CD4-positive, alpha-beta memory T cell (primary cell): Measurements from ENCODE around the gene AMPD3. TPM values are rescaled to one million over a fixed set of nuclear protein-coding genes. Genes with fewer than 3 reads are reported as not detected.
"Not testable (repeated sequence)": the region's sequence is repeated elsewhere in the genome, so short reads cannot be mapped to it uniquely, and the experiment has no call there.

Experiments
- CTCF ChIA-PET: fragments of 350-600 bp; sonication (Branson Sonifier 250); formaldehyde crosslinking; loops from one replicate; lab custom pipeline; 2021; ENCODE audit warnings: inconsistent platforms; ENCODE audit not compliant: partially characterized antibody; lab: Charles Lee
- POLR2A ChIA-PET: fragments of 350-600 bp; sonication (Branson Sonifier 250); formaldehyde crosslinking; loops from one replicate; lab custom pipeline; 2021; ENCODE audit not compliant: partially characterized antibody; lab: Charles Lee
- DNase-seq, 5 donors: peaks; one replicate each; pipeline versions ENCODE4 v3.0.0 to v3.0.0-alpha.2; 2020 to 2022; ENCODE audit warnings: mixed read lengths in 1 of 5
- H3K27ac ChIP-seq: one replicate; pipeline ENCODE4 v1.7.0; 2013; ENCODE audit warnings: low read depth, low read length
- H3K27me3 ChIP-seq: 2 replicates; pipeline ENCODE4 v1.7.0; 2013; ENCODE audit warnings: mild to moderate bottlenecking, low read length, moderate library complexity; ENCODE audit not compliant: insufficient read depth
- H3K36me3 ChIP-seq: 2 replicates; pipeline ENCODE4 v1.7.0; 2013; ENCODE audit warnings: mild to moderate bottlenecking, low read length, moderate library complexity; ENCODE audit not compliant: insufficient read depth
- H3K4me1 ChIP-seq: 2 replicates; pipeline ENCODE4 v1.7.0; 2013; ENCODE audit warnings: mild to moderate bottlenecking, low read length, moderate library complexity; ENCODE audit not compliant: insufficient read depth
- H3K4me3 ChIP-seq, 2 donors: one replicate each; pipeline ENCODE4 v1.7.0; 2013; ENCODE audit warnings: low read length in 2 of 2, mild to moderate bottlenecking in 1 of 2
- H3K9me3 ChIP-seq, 2 donors: one replicate each; pipeline ENCODE4 v1.7.0; 2013; ENCODE audit warnings: low read length in 2 of 2, control low read depth in 1 of 2; ENCODE audit not compliant: control insufficient read depth in 1 of 2
- H3K27ac Mint-ChIP-seq, 7 donors: one replicate each; pipeline ENCODE4 v1.8.0; 2020 to 2021; ENCODE audit warnings: mixed read lengths in 7 of 7, mild to moderate bottlenecking in 6 of 7, inconsistent platforms in 3 of 7, moderate library complexity in 3 of 7
- H3K27me3 Mint-ChIP-seq, 2 donors: one replicate each; pipeline ENCODE4 v1.8.0; 2020 to 2021; ENCODE audit warnings: mixed read lengths in 2 of 2
- H3K36me3 Mint-ChIP-seq, 2 donors: one replicate each; pipeline ENCODE4 v1.8.0; 2020 to 2021; ENCODE audit warnings: mixed read lengths in 2 of 2, inconsistent platforms in 1 of 2, mild to moderate bottlenecking in 1 of 2
- H3K4me1 Mint-ChIP-seq, 4 donors: one replicate each; pipeline ENCODE4 v1.8.0; 2020 to 2021; ENCODE audit warnings: mixed read lengths in 4 of 4, mild to moderate bottlenecking in 1 of 4
- H3K4me3 Mint-ChIP-seq, 8 donors: one replicate each; pipeline ENCODE4 v1.8.0; 2020 to 2021; ENCODE audit warnings: mixed read lengths in 8 of 8, mild to moderate bottlenecking in 7 of 8, moderate library complexity in 6 of 8, inconsistent platforms in 3 of 8
- H3K9me3 Mint-ChIP-seq, 8 donors: one replicate each; pipeline ENCODE4 v1.8.0; 2020 to 2021; ENCODE audit warnings: mixed read lengths in 8 of 8, mild to moderate bottlenecking in 5 of 8, inconsistent platforms in 3 of 8, moderate library complexity in 1 of 8
- intact Hi-C: fragments of 100-400 bp; cut with micrococcal nuclease; formaldehyde crosslinking; loops from one replicate; pipeline ENCODE4 v1.15.1; 2023
- polyA plus RNA-seq, 2 donors: library from polyadenylated mRNA; unstranded; fragments of 300-500 nt; fragmentation: Illumina TruSeq; gene quantifications; one replicate each; pipeline ENCODE4 v1.2.3, GENCODE V29; 2021
- total RNA-seq, 2 experiments: library from RNA; stranded (reverse); gene quantifications; one replicate each; pipeline ENCODE4 v1.2.3, GENCODE V29; 2021

The AMPD3 gene
- total and polyA plus RNA-seq, 4 experiments from 2014 or later = 10.9 to 43.4 (median 30.1) TPM

DNA sequence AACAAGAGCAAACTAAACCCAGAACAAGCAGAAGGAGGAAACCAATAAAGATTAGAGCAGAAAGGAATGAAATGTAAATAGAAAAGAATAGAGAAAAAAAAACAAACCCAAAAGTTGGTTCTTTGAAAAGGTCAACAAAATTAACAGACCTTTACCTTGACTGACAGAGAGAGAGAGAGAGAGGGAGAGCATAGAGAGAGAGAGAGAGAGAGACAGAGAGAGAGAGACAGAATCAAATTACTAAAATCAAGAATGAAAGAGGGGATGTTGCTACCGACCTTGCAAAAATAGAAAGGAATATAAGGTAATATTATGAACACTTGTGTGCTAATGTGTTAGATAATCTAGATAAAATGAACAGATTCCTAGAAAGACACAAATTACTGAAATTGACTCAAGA lies 22.6 kb upstream of the AMPD3 start:
- Histone ChIP-seq H3K9me3 (no peaks in the 10 kb centered on the region), H3K4me3 (no peak overlapping the region), H3K36me3 (no peaks in the 10 kb centered on the region), H3K27ac (no peak overlapping the region), H3K4me1 (no peaks in the 10 kb centered on the region), H3K27me3 (peaks cover 5% of the 10 kb centered on the region)
- no peaks in the 10 kb centered on the region for H3K4me1 Mint-ChIP-seq
- no peak overlapping the region for H3K4me3 Mint-ChIP-seq
- no peaks in the 10 kb centered on the region for H3K36me3 Mint-ChIP-seq
- DNase-seq = no peak
- H3K27ac Mint-ChIP-seq = peak overlapping the region in 2 of 7 donors; percentile 63 to 75
- ChIA-PET CTCF (no interaction called here), POLR2A (no interaction called here)
- H3K27me3 Mint-ChIP-seq = peaks cover 7 to 9% of the 10 kb centered on the region in 2 donors
- intact Hi-C loops = no loop called here
- peaks cover 0 to 13% (median 5%) of the 10 kb centered on the region in 8 donors for H3K9me3 Mint-ChIP-seq

DNA sequence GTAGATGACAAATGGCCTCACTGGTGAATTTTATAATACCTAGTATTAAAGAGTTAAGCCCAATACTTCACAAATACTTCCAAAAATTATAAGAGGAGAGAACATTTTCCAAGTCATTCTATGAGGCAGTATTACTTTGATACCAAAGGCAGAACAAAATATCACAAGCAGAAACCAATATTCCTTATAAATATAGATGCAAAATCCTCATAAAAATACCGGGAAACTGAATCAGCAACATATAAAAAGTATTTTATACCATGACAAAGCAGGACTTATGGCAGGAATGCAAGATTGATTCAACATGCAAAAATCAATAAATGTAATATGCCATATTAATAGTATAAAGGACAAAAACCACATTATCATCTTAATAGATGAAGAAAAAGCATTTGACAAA lies 22.1 kb upstream of the AMPD3 start:
- Histone ChIP-seq H3K9me3 (no peaks in the 10 kb centered on the region), H3K27me3 (peaks cover under 1% of the 10 kb centered on the region), H3K4me1 (no peaks in the 10 kb centered on the region), H3K27ac (no peak overlapping the region), H3K4me3 (no peak overlapping the region), H3K36me3 (no peaks in the 10 kb centered on the region)
- Mint-ChIP-seq H3K36me3 (no peaks in the 10 kb centered on the region), H3K9me3 (peaks cover 0 to 13% (median 5%) of the 10 kb centered on the region in 8 donors), H3K27me3 (peaks cover 7 to 9% of the 10 kb centered on the region in 2 donors), H3K27ac (no peak overlapping the region), H3K4me1 (no peaks in the 10 kb centered on the region), H3K4me3 (no peak overlapping the region)
- no peak for DNase-seq
- ChIA-PET CTCF (no interaction called here), POLR2A (no interaction called here)
- intact Hi-C loops = no loop called here

DNA sequence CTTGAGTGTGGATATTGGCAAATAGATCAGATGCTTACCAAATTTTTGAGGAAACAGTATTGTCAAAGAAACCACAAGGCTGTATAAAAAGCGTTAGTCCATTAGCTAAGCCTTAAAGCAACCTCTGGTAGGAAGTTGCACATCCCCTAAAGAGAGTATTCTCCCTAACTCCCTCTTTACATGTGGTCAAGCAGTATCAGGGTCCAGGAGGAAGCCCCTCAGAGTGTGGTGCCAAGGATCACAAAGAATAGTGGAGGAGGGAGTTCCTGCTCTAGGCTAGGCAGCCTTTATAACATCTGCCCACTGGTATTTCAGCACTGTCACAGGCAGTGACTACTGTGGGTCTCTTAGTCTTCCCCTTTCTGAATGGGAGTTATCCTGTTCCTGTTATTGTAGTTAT lies 18.8 kb upstream of the AMPD3 start:
- ChIA-PET POLR2A (no interaction called here), CTCF (interaction anchor here (1.9 to 2.0 kb wide), 2 partner anchors 20 to 104 kb away, joined by 5 to 6 read pairs; no protein-coding TSS in a partner anchor)
- H3K9me3 ChIP-seq = no peaks in the 10 kb centered on the region
- no peaks in the 10 kb centered on the region for H3K36me3 ChIP-seq
- H3K27me3 ChIP-seq = no peaks in the 10 kb centered on the region
- intact Hi-C loops = no loop called here
- peaks cover 0 to 9% (median 2%) of the 10 kb centered on the region in 4 donors for H3K4me1 Mint-ChIP-seq
- no peak overlapping the region for H3K4me3 Mint-ChIP-seq
- H3K27ac Mint-ChIP-seq = no peak overlapping the region
- H3K4me1 ChIP-seq = no peaks in the 10 kb centered on the region
- H3K36me3 Mint-ChIP-seq = no peaks in the 10 kb centered on the region
- DNase-seq = no peak
- H3K27ac ChIP-seq = no peak overlapping the region
- H3K4me3 ChIP-seq = no peak overlapping the region
- H3K9me3 Mint-ChIP-seq = peaks cover 0 to 13% (median 4%) of the 10 kb centered on the region in 8 donors
- H3K27me3 Mint-ChIP-seq = peaks cover 0 to 3% of the 10 kb centered on the region in 2 donors

DNA sequence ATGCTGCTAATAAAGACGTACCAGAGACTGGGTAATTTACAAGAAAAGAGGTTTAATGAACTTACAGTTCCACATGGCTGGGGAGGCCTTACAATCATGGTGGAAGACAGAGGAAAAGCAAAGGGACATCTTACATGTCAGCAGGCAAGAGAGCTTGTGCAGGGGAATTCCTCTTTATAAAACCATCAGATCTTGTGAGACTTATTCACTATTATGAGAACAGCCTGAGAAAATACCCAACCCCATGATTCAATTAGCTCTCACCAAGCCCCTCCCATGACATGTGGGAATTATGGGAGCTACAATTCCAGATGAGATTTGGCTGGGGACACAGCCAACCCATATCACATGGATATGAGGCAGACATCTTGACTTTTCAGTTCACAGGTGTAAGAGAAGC lies 18.4 kb upstream of the AMPD3 start:
- H3K36me3 Mint-ChIP-seq, H3K36me3 ChIP-seq, H3K27me3 ChIP-seq, H3K9me3 ChIP-seq, H3K27me3 Mint-ChIP-seq, H3K4me3 ChIP-seq, H3K4me3 Mint-ChIP-seq, H3K9me3 Mint-ChIP-seq, POLR2A ChIA-PET, intact Hi-C loops, H3K4me1 ChIP-seq, H3K27ac ChIP-seq, H3K27ac Mint-ChIP-seq, DNase-seq: not testable (repeated sequence)
- H3K4me1 Mint-ChIP-seq = peaks cover 2 to 13% (median 3%) of the 10 kb centered on the region in 4 donors
- CTCF ChIA-PET = interaction anchor here (1.9 to 2.0 kb wide), 2 partner anchors 20 to 104 kb away, joined by 5 to 6 read pairs; no protein-coding TSS in a partner anchor

DNA sequence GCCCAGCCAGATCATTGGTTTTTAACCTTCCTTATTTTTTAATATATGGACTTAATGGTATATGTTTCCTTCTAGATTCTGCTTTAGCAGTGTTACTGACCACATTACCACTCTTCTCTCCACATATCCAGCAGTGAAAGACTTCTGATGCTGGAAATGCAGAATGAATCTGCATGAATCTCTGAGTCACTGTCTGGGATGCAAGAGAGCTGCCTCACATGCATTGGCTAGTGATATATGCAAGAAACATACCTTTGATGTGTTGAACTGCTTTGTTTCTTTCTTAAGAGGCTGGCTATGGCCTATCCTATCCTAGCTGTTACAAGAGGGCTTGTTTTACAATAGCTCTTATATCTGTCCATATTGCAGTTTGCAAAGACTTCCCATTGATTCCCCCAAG lies 16.6 kb upstream of the AMPD3 start:
- ChIA-PET CTCF (interaction anchor here (1.9 kb wide), 1 partner anchor 25 kb away, joined by 7 read pairs; no protein-coding TSS in a partner anchor), POLR2A (no interaction called here)
- H3K9me3 Mint-ChIP-seq = no peaks in the 10 kb centered on the region
- intact Hi-C loops = no loop called here
- no peak overlapping the region for H3K4me3 Mint-ChIP-seq
- no peaks in the 10 kb centered on the region for H3K27me3 ChIP-seq
- H3K9me3 ChIP-seq = no peaks in the 10 kb centered on the region
- H3K27me3 Mint-ChIP-seq = no peaks in the 10 kb centered on the region
- peaks cover 9 to 27% (median 10%) of the 10 kb centered on the region in 4 donors for H3K4me1 Mint-ChIP-seq
- H3K36me3 Mint-ChIP-seq = no peaks in the 10 kb centered on the region
- DNase-seq = no peak
- peaks cover 10% of the 10 kb centered on the region for H3K4me1 ChIP-seq
- H3K27ac ChIP-seq = no peak overlapping the region
- no peaks in the 10 kb centered on the region for H3K36me3 ChIP-seq
- H3K27ac Mint-ChIP-seq = no peak overlapping the region
- H3K4me3 ChIP-seq = no peak overlapping the region

DNA sequence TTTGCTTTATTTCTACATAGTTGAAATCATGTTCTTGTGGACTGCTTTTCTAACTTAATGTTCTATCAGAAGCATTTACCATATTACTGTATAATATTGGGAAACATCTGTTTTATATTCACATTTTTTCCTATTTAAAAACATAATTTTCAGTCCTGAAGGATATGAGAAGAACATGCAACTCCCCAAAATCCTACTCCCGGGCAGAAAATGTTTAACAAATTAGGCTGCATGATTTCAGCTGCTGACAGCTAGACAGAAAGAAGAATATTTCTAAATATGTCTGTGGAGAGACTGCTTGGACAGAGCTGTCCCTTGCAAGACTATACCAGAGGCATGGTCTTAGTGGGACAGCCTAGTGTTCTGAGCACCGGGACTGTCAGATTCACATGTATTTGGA lies 15.7 kb upstream of the AMPD3 start:
- H3K27me3 Mint-ChIP-seq = no peaks in the 10 kb centered on the region
- H3K4me1 Mint-ChIP-seq = peaks cover 9 to 27% (median 10%) of the 10 kb centered on the region in 4 donors
- intact Hi-C loops = no loop called here
- ChIA-PET POLR2A (interaction anchor here (1.3 to 1.4 kb wide), 2 partner anchors 16 to 77 kb away, joined by 3 read pairs; partner anchors contain the start of gene AMPD3), CTCF (interaction anchor here (1.8 to 1.9 kb wide), 2 partner anchors 26 kb away, joined by 4 to 7 read pairs; no protein-coding TSS in a partner anchor)
- H3K9me3 ChIP-seq = no peaks in the 10 kb centered on the region
- H3K36me3 ChIP-seq = no peaks in the 10 kb centered on the region
- H3K27me3 ChIP-seq = no peaks in the 10 kb centered on the region
- H3K4me3 Mint-ChIP-seq = no peak overlapping the region
- DNase-seq = no peak
- H3K27ac ChIP-seq = no peak overlapping the region
- H3K36me3 Mint-ChIP-seq = no peaks in the 10 kb centered on the region
- H3K4me3 ChIP-seq = no peak overlapping the region
- no peaks in the 10 kb centered on the region for H3K9me3 Mint-ChIP-seq
- peaks cover 10% of the 10 kb centered on the region for H3K4me1 ChIP-seq
- H3K27ac Mint-ChIP-seq = peak overlapping the region in 1 of 7 donors; percentile 23

DNA sequence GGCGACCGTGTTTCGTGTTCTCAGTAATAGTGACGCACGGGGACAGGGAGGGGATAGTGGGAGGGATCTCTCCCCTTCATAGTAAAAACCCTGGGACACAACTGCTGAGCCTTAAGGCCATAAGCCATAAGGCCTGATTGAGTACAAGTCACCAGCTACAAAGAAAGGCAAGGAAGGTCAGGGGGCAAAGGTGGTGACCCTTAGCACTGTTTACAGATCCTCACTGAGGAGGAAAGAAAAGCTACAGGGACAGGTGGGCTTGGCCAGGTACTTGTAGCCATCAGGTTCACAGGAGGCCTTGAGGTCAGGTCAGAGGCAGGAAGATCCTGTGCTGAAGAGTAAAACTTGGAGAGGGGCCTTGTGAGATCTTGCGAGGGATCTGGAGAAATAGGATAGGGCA lies 15.1 kb upstream of the AMPD3 start:
- peak overlapping the region in 1 of 7 donors; percentile 23 for H3K27ac Mint-ChIP-seq
- POLR2A ChIA-PET = interaction anchor here (1.3 to 1.4 kb wide), 2 partner anchors 15 to 76 kb away, joined by 3 read pairs; partner anchors contain the start of gene AMPD3
- Histone ChIP-seq H3K27me3 (no peaks in the 10 kb centered on the region), H3K4me1 (peaks cover 10% of the 10 kb centered on the region), H3K27ac (no peak overlapping the region), H3K9me3 (no peaks in the 10 kb centered on the region), H3K4me3 (no peak overlapping the region), H3K36me3 (no peaks in the 10 kb centered on the region)
- peaks cover 11 to 31% (median 12%) of the 10 kb centered on the region in 4 donors for H3K4me1 Mint-ChIP-seq
- H3K27me3 Mint-ChIP-seq = no peaks in the 10 kb centered on the region
- no peak for DNase-seq
- no peaks in the 10 kb centered on the region for H3K36me3 Mint-ChIP-seq
- no peaks in the 10 kb centered on the region for H3K9me3 Mint-ChIP-seq
- no peak overlapping the region for H3K4me3 Mint-ChIP-seq
- CTCF ChIA-PET = interaction anchor here (1.3 to 1.8 kb wide), 2 partner anchors 12 to 27 kb away, joined by 3 to 4 read pairs; no protein-coding TSS in a partner anchor
- intact Hi-C loops = no loop called here
